ENCODE results near the gene IL19. TPM values are rescaled to one million over a fixed set of nuclear protein-coding genes. Genes with fewer than 3 reads are reported as not detected.
A peak's percentile ranks its signal among the peaks of the same experiment; 100 is the strongest.
"Not testable (repeated sequence)": the region's sequence is repeated elsewhere in the genome, so short reads cannot be mapped to it uniquely, and the experiment has no call there.

The IL19 gene
- total RNA-seq, 1 experiment from 2014 or later: not detected

DNA sequence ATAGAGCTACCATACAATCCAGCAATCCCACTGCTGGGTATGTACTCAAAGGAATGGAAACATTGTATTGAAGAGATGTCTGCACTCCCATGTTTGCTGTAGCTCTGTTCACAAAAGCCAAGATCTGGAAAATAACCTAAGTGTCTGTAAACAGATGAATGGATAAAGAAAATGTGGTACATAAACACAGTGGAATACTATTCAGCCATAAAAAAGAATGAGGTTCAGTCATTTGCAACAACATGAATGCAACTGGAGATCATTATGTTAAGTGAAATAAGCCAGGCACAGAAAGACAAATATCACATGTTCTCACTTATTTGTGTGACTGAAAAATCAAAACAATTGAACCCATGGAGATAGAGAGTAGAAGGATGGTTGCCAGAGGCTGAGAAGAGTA is 83.1 kb downstream of the IL19 start:
- not testable (repeated sequence) for H3K4me3 ChIP-seq; H3K27ac ChIP-seq; H3K9me3 ChIP-seq (replicated peaks); H3K36me3 ChIP-seq; H3K27me3 ChIP-seq; H3K4me1 ChIP-seq; DNase-seq

DNA sequence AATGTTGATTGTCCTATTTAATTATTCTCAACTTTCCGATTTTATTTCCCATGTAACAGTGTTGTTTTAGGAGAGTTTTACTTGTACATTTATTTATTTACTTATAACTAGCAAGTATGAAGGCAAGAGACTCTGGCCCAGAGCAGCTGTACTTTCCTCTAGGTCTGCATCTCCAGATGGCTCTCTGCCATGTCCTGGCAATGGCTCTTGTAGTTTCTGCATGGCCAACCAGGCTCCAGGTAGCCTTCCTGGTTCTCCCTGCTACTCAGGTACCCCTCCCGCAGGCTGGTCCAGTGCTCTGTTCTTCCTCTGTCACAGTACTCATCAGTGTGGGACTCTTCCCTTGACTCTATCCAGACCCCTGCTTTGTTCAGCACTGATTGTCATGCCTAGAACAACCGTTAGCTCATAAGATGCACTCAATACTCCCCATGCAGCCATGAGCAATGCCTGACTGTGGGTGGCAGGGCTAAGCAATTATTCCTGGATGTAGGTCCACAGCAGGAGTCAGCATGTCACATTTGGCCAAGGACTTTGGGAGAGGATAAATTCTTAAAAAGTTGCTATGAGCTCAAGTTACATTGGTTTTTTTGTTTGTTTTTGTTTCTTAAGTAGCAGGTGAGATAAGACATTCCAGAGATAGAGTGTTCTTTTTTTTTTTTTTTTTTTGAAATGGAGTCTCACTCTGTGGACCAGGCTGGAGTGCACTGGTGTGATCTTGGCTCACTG is 84.0 kb downstream of the IL19 start:
- Histone ChIP-seq H3K27me3 (no peaks in the 10 kb centered on the region; the same call in 1 of the 2 replicates), H3K36me3 (no peaks in the 10 kb centered on the region), H3K27ac (no peak overlapping the region), H3K9me3 (replicated peaks) (no peaks in the 10 kb centered on the region), H3K4me3 (no peak overlapping the region), H3K4me1 (no peaks in the 10 kb centered on the region)
- peak in 1 of 2 experiments; percentile 12 for DNase-seq

DNA sequence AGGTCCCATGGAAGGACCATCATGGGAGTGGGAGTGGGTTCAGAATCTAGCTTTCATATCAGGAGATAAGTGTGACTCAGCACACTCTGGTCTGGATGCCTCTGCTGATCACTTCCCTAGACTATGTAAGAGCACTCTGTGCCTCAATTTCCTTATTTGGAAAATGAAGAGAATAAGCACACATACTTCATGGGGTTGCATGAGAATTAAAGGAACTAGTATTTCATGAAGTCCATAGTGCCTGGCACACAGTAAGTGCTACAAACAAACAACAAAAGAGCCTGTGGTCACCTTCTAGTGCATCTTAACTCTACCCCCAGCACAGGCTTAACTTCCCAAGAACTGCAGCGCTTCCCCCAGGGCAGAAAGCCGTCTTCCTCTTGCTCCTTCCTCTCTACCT is 85.3 kb downstream of the IL19 start:
- Histone ChIP-seq H3K27me3 (no peaks in the 10 kb centered on the region; the same call in 1 of the 2 replicates), H3K4me1 (no peaks in the 10 kb centered on the region), H3K36me3 (no peaks in the 10 kb centered on the region), H3K9me3 (replicated peaks) (no peaks in the 10 kb centered on the region), H3K27ac (no peak overlapping the region), H3K4me3 (no peak overlapping the region)
- no peak for DNase-seq

DNA sequence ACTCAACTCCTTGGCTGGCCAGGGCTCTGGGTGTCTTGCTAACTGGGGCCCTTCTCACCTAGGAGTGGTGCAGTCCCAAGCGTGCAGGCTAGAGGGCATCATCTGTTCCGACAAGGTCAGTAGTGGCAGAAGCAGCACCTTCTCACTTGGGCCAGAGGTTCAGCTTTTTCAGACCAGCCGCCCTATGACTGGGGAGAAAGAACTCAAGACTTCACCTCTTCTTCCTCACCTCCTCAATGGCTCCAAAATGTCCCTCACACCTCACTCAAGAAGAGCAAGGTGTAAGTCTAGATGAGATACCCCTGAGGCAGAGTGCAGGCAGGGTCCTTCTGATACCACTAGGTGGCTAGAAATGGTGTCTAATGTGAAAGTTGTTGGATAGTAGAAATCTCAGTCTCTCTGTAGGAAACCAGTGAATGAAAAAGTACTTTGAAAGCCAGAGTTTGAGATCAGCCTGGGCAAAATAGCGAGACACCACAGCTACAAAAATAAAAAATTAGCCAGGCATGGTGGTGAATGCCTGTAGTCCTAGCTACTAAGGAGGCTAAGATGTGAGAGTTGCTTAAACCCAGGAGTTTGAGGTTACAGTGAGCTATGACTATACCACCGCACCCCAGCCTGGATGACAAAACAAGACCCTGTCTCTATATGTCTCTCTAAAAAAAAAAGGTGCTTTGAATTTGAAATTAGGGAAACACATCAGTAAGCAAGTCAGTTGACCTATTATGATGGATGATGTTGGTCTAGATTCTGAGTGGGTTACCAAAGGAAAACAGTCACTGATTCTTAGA is 86.3 kb downstream of the IL19 start:
- Histone ChIP-seq H3K4me1 (no peaks in the 10 kb centered on the region), H3K9me3 (replicated peaks) (no peaks in the 10 kb centered on the region), H3K4me3 (no peak overlapping the region), H3K27ac (no peak overlapping the region), H3K27me3 (peaks cover 4% of the 10 kb centered on the region), H3K36me3 (no peaks in the 10 kb centered on the region)
- DNase-seq: peak in 1 of 2 experiments; percentile 6

DNA sequence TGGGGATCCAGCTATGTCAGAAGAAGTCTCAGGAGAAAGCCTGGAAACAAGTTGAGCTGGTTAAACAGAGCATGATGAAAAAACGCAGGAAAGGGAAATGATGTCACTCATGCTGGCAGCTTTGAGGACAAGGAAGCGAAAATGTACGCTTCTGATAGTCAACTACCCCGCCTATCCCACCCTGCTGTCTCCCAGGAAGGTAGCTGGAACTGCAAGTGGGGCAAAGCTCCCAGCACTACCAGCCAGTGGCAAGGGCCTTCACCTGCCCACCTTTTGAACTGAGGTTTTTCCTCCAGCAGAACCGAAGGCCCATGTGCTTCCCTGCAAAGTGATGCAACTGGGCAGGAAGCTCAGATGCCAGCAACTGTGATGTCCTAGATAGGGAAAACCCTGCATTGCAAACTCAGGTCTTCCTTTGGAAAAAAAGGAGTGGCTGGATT is 88.5 kb downstream of the IL19 start:
- H3K36me3 ChIP-seq: no peaks in the 10 kb centered on the region
- no peak overlapping the region for H3K27ac ChIP-seq
- DNase-seq: no peak
- no peak overlapping the region for H3K4me3 ChIP-seq
- no peaks in the 10 kb centered on the region for H3K9me3 ChIP-seq (replicated peaks)
- peaks cover 4% of the 10 kb centered on the region for H3K27me3 ChIP-seq
- H3K4me1 ChIP-seq: no peaks in the 10 kb centered on the region

DNA sequence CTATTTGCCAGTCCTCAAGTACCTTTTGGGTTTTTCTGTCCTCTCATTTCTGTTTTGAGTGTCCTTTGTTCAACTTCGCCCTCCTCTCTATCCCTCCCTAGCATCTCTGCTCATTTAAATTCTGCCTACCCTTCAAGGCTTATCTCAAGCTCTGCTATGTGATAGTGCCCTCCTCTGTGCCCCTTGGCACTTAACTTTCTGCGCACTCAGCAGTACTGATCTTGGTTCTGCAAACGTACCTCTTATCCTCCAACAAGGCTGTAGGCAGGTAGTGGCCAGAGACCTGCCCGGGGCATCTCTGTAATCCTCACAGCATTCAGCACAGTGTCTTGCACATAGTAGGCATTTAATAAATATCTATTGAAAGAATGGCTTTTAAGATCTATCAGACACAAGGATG is 89.6 kb downstream of the IL19 start:
- H3K36me3 ChIP-seq: no peaks in the 10 kb centered on the region
- no peaks in the 10 kb centered on the region for H3K4me1 ChIP-seq
- no peak overlapping the region for H3K27ac ChIP-seq
- H3K4me3 ChIP-seq: no peak overlapping the region
- H3K9me3 ChIP-seq (replicated peaks): no peaks in the 10 kb centered on the region
- H3K27me3 ChIP-seq: peaks cover 4% of the 10 kb centered on the region
- no peak for DNase-seq

DNA sequence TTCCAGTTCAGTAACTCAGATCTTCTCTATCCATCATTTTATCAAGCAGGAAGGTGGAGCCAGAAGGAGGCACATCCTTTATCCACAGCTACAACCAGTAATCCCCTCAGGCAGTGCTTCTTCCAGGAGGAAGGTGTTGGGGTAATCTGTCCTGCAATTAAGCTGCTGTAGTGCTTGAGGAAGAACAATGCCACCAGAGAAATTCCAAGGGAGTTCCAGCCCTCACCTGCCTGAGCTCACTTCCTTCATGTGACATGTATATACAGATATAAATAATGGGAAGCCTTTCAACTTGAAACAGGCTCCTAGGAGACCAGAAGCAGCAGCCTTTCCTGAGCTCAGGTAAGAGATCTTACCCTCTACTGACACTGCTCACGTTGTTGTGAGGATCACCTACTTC is 92.7 kb downstream of the IL19 start:
- H3K36me3 ChIP-seq: no peaks in the 10 kb centered on the region
- H3K27me3 ChIP-seq: peaks cover 4% of the 10 kb centered on the region
- DNase-seq: no peak
- H3K9me3 ChIP-seq (replicated peaks): no peaks in the 10 kb centered on the region
- no peaks in the 10 kb centered on the region for H3K4me1 ChIP-seq
- no peak overlapping the region for H3K27ac ChIP-seq
- H3K4me3 ChIP-seq: no peak overlapping the region

DNA sequence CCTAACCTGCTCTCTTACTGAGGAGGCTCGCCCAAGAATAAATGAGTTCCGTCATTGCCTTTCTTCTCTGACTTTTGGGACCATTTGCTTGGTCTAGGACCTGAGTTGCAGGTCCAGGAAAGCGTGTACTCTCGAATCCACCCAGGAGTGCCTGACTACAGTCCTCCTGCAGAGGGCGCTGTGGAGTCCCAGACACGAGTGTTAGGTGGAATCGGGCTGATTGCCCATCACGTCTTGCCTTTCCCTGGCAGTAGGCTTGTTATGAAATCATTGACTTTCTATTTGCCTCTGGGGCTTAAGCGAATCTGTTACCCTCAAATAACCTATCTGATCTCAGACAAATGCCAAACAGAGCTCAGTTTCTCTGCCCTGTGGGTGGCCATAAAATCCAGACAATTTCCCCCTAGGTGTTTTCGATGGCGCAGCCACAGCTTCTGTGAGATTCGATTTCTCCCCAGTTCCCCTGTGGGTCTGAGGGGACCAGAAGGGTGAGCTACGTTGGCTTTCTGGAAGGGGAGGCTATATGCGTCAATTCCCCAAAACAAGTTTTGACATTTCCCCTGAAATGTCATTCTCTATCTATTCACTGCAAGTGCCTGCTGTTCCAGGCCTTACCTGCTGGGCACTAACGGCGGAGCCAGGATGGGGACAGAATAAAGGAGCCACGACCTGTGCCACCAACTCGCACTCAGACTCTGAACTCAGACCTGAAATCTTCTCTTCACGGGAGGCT is 94.5 kb downstream of the IL19 start, which contains the start of gene IL20:
Gene IL20 (plus strand): TSS at position 685 of the 733 bp plus-strand sequence. CDS start 230 bp downstream, outside the sequence.
- H3K36me3 ChIP-seq: no peaks in the 10 kb centered on the region
- peaks cover 4% of the 10 kb centered on the region for H3K27me3 ChIP-seq
- H3K4me3 ChIP-seq: no peak within 1 kb of the TSS
- no peaks in the 10 kb centered on the region for H3K4me1 ChIP-seq
- H3K9me3 ChIP-seq (replicated peaks): no peaks in the 10 kb centered on the region
- H3K27ac ChIP-seq: no peak within 1 kb of the TSS
- DNase-seq: peak; percentile 69 to 82

DNA sequence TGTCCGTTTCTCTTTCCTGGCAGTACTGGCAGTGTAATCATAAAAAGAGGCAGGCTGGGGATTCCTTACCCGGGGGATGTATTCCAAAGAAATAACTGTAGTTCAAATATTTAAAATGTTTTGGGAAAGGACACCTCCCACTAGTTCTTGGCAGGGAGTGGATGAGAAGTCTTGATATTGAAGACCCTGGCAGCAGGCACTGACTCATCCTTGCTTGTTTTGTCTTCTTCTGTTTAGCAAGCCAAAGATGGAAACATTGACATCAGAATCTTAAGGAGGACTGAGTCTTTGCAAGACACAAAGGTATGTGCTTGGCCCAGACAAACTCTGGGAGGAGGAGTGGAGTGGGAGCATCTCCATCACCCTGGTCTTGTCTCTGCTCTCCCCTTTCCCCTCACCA is 95.5 kb downstream of the IL19 start:
- Histone ChIP-seq H3K9me3 (replicated peaks) (no peaks in the 10 kb centered on the region), H3K4me3 (no peak overlapping the region), H3K27me3 (peaks cover 3% of the 10 kb centered on the region), H3K27ac (no peak overlapping the region), H3K4me1 (no peaks in the 10 kb centered on the region), H3K36me3 (no peaks in the 10 kb centered on the region)
- no peak for DNase-seq

DNA sequence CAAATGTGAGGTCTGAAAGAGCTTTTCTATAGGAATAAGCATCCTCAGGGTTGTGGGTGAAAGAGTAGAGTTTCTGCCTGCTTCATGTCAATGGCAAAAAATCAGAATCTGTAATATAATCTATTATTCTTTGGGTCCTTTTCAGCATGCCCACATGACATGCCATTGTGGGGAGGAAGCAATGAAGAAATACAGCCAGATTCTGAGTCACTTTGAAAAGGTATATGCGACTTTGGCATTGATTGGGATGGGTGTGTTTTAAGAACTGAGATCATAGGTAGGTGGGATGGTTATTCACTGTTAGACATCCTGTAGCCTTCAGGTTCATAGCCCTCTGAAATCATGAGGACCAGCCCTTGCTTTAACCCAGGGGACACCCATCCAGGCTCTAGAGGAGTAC is 96.7 kb downstream of the IL19 start:
- H3K9me3 ChIP-seq (replicated peaks): no peaks in the 10 kb centered on the region
- DNase-seq: no peak
- no peaks in the 10 kb centered on the region for H3K4me1 ChIP-seq
- H3K27me3 ChIP-seq: no peaks in the 10 kb centered on the region; the same call in 1 of the 2 replicates
- no peaks in the 10 kb centered on the region for H3K36me3 ChIP-seq
- no peak overlapping the region for H3K27ac ChIP-seq
- H3K4me3 ChIP-seq: no peak overlapping the region

DNA sequence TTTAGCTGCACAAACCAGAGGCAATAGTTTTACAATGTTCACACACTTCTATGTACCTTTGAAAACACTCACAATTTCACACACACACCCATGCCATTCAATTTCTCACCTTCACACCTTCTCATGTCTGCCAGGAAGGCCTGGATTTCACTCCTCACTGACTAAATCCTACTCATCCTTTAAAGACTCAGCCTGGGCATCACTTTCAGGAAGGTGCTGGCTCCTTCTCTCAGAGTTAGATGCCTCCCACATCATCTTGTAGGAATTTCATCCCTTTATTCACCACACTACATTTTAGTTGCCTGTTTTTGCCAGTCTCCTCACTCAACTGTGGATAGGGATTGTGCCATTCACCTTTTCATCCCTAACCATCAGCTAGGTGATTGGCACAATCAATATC is 97.1 kb downstream of the IL19 start:
- Histone ChIP-seq H3K9me3 (replicated peaks) (no peaks in the 10 kb centered on the region), H3K4me1 (no peaks in the 10 kb centered on the region), H3K36me3 (no peaks in the 10 kb centered on the region), H3K27ac (no peak overlapping the region), H3K4me3 (no peak overlapping the region), H3K27me3 (no peaks in the 10 kb centered on the region; the same call in 1 of the 2 replicates)
- DNase-seq: no peak

DNA sequence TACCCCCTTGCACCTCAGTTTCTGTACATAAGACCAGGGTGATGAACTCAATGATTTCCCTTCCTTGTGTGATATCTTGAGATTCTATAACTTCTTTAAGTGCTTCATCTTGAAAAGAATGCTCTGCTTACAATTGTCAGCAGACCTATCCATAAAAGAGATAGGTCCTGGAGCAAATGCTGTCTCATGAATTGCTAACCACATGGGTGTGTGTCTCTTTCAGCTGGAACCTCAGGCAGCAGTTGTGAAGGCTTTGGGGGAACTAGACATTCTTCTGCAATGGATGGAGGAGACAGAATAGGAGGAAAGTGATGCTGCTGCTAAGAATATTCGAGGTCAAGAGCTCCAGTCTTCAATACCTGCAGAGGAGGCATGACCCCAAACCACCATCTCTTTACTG is 97.7 kb downstream of the IL19 start:
- Histone ChIP-seq H3K36me3 (no peaks in the 10 kb centered on the region), H3K4me1 (no peaks in the 10 kb centered on the region), H3K4me3 (no peak overlapping the region), H3K9me3 (replicated peaks) (no peaks in the 10 kb centered on the region), H3K27ac (no peak overlapping the region), H3K27me3 (no peaks in the 10 kb centered on the region; the same call in 1 of the 2 replicates)
- DNase-seq: no peak

DNA sequence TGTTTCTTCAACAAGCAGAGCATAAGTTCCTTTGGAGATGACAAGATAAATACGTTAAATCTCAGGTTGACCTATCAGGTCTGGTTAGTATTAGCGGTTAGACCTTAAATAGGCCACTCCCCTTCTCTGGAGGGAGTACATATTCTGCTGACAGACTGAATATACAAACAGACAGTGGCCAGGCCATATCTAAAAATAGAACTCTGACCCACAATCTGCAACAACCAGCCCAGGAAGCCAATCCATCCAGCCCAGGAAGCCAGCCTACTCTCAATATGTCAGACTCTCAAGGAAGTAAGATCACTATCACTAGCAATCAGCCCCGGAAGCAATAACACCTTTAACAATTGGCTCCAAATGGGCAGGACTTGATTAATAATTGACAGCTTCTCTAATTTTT is 101.6 kb downstream of the IL19 start:
- H3K9me3 ChIP-seq (replicated peaks): no peaks in the 10 kb centered on the region
- DNase-seq: no peak

DNA sequence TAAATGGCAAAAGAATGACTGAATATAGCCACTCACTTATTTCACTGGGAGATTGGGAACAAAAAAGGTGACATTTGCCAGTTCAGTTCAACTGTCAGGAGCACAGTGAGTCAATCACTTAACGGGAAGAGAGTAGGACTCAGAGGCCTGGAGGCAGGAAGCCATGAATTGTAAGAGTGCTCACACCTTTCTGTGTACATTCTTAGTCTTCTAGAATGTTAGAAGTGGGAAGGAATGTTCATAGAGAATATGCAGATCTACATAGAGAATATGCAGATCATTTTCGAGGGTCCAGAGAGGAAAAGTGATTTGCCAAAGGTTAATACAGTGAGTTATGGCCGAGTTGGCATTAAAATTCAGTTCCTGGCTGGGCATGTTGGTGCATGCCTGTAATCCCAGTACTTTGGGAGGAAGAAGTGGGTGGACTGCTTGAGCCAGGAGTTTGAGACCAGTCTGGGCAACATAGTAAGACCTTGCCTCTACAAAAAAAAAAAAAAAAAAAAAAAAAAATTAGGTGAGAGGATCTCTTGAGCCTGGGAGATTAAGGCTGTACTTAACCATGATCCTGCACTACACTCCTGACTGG is 103.1 kb downstream of the IL19 start:
- H3K36me3 ChIP-seq: no peaks in the 10 kb centered on the region
- H3K4me1 ChIP-seq: no peaks in the 10 kb centered on the region
- no peak overlapping the region for H3K4me3 ChIP-seq
- no peak overlapping the region for H3K27ac ChIP-seq
- no peak for DNase-seq
- no peaks in the 10 kb centered on the region for H3K9me3 ChIP-seq (replicated peaks)
- no peaks in the 10 kb centered on the region for H3K27me3 ChIP-seq

More for the DNA sequence above, 101.6 kb downstream of the IL19 start:
- no peaks in the 10 kb centered on the region for H3K27me3 ChIP-seq
- H3K4me3 ChIP-seq: no peak overlapping the region
- no peaks in the 10 kb centered on the region for H3K4me1 ChIP-seq
- no peaks in the 10 kb centered on the region for H3K36me3 ChIP-seq
- H3K27ac ChIP-seq: no peak overlapping the region

All from SJCRH30 (cell line).